GM19240 (cell line): ENCODE results near the gene RNU6-9.

Experiments used
- DNase-seq: peaks from one replicate; pipeline ENCODE4 v3.0.0; 2011; ENCODE audit warnings: low spot score; ENCODE audit not compliant: insufficient read length

Gene RNU6-9

GRCh38 chr19:897442-898039, 4.3 kb downstream of the RNU6-9 start:
- no peak for DNase-seq

- no peak for DNase-seq
Measured at GRCh38 chr19:898663-899062, 5.4 kb downstream of the RNU6-9 start.

GRCh38 chr19:899336-900042, 6.2 kb downstream of the RNU6-9 start:
- no peak for DNase-seq

- no peak for DNase-seq
Measured at GRCh38 chr19:900043-900301, 6.7 kb downstream of the RNU6-9 start.

GRCh38 chr19:900302-901111, 7.2 kb downstream of the RNU6-9 start:
- no peak for DNase-seq

- DNase-seq, result no peak
Measured at GRCh38 chr19:901216-902092, 8.2 kb downstream of the RNU6-9 start.

GRCh38 chr19:902093-902370, 8.7 kb downstream of the RNU6-9 start:
- DNase-seq, result no peak

GRCh38 chr19:902446-903226, 9.4 kb downstream of the RNU6-9 start:
- no peak for DNase-seq

- no peak for DNase-seq
Measured at GRCh38 chr19:903266-903797, 10.0 kb downstream of the RNU6-9 start.

GRCh38 chr19:904545-904944, 11.3 kb downstream of the RNU6-9 start:
- DNase-seq, result no peak

- no peak for DNase-seq
Measured at GRCh38 chr19:906480-906879, 13.2 kb downstream of the RNU6-9 start.

GRCh38 chr19:907183-907853, 14.0 kb downstream of the RNU6-9 start:
- DNase-seq, result no peak

GRCh38 chr19:911197-912033, 18.1 kb downstream of the RNU6-9 start:
- DNase-seq, result no peak

- DNase-seq, result peak; percentile 41
Measured at GRCh38 chr19:912181-913079, 19.1 kb downstream of the RNU6-9 start.

- DNase-seq, result peak; percentile 93
Measured at GRCh38 chr19:913080-913748, 19.9 kb downstream of the RNU6-9 start, which contains the start of gene R3HDM4. Gene R3HDM4 (minus strand): TSS chr19:913219. CDS start chr19:913157, 62 bp downstream.

- DNase-seq, result no peak
Measured at GRCh38 chr19:916645-917322, 23.5 kb downstream of the RNU6-9 start.
